ENCODE measurements around the gene BRD2.
A peak's percentile ranks its signal among the peaks of the same experiment; 100 is the strongest.
"Not testable (repeated sequence)": the region's sequence is repeated elsewhere in the genome, so short reads cannot be mapped to it uniquely, and the experiment has no call there.

The BRD2 gene

DNA sequence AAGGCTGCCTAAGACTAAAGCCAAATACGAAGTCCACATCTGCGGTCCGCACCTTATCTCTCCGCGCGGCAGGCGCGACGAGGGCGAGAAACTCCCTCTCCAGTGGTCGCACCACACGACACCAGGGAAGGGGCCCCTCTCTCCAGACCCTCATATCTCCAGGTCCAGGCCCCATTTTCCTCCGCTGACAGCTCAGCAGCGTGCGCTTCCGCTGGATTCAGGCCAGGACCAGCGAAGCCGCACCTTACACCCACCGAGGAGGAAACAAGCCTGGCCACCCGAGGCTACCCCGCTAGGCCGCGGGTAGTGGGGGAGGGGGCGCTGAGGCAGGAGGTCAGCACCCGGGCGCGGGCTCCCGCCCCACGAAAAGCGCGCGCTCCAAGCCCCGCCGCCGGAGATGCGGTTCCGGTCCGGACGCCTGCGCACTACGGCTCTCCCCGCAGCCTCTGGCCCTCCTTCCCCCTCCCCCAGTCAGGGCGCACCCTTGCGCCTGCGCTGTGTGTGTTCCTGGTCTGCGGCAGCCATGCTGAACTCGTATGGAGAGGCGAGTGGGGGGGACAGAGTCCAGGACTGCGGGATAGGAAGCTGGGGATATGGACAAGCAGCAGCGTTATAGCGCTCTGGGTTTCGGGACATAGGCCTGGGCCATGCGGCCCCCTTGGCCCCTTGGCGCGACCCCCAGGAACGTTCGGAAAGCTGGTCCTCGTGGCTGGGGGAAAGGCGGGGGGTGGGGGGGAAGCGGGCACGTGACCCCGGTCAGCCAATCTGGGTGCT is at the start of gene BRD2:
BRD2 (plus strand) TSS at position 502 of the 774 bp plus-strand sequence. CDS start 4,305 bp downstream, outside the sequence.
- DNase-seq = peak; percentile 99

DNA sequence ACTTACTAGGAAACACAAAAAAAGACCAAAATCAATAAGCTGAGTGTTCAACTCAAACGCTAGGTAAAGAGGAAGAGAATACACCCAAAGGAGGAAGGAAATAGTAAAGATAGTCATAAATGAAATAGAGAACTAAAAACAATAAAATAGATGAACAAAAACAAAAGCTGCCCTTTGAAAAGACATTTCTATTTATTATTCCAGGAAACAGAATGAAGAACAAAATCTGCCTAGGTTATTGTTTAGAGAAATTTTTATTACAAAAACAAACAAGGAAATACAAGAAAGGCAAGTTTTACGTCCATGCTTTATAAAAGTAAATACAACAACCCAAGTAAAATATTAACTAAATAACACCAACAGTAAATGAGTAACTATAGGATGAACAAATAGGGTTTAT is 47.7 kb upstream of the BRD2 start:
- no peak for DNase-seq

DNA sequence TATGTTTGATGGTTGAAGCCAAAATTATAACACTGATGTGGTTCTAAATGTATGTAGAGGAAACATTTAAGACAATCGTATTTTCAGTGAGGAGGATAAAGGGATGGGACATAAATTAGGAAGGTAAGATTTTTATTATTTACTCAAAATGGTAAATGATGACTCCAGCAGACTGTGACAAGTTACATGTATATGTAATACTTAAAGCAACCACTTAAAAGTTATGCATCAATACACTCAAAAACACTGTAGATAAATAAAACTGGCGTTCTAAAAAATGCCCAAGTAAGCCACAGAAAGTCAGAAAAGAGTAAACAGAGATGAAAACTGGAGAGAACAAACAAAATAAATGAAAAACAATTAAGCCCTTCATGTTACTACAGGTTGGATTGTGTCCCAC is 46.3 kb upstream of the BRD2 start:
- no peak for DNase-seq

DNA sequence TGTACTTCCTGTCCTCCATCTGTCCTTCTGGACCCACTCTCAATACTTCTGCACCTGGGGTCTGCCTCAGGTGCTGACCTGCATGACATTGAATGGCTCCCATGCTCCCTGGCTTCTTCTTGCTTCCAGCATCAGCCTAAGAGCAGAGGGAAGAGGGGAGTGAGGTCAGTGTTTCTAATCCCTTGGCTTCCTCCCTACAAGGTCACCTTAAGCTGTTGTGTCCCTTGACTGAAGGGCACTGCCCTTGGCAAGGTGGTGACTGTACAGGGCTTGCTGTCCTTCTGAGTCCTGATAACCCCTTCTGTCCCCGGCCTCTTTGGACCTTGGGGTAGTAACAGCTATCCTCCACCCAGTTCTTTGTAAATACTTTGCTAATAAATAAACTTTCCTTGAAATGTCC is 37.2 kb upstream of the BRD2 start:
- no peak for DNase-seq

DNA sequence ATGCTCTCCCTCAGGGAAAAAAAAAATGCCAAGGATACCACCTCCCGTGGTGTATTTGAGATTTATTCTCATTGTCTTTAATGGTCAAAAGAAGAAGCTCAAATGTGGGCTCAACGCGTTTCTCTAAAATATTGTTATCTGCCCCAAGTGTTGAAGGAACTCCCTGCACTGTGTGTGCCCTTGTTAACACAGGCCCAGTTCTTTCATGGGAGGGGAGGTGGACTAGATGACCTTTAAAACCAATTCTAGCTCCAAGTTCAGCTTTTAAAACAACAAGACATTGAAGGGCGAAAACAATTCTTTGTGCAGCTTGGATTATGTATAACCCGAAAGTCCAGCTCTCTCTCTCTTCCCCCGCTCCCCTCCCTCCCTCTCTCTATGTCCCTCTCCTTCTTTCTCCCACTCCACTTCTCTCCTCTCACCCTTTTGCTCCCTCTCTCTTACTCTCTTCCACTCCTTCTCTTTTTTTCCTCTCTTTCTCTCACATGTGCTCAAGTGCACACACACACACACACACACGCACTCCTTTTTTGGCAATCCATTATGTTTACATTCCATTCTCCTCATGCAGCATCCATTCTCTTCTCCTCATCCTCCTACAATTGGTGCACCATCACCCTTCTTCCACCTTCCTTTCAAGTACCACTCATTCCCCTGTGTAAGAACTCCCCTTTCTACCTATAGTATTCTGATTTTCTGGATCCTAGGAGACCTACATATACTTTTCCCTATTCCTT is 36.1 kb upstream of the BRD2 start:
- DNase-seq = no peak

DNA sequence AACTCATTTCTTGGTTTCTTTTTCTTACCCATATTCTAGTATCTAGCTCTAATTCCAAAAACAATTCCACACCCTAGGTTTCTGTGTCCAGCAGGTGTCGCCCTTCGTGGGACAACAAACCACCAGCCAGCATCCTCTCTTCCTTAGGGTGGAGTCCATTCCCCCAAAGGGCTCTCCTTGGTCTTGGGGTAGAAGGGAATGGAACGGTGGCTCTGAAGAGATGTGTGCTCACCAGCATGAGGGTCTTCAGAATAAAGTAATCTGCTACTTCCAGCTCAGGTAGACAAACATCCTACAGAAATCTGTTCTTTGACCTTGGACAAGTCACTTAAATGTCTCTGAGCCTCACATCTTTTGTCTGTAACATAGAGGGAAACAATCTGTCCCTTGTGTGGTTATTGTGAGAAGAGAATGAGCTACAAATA is 34.7 kb upstream of the BRD2 start:
- DNase-seq = peak; percentile 76

DNA sequence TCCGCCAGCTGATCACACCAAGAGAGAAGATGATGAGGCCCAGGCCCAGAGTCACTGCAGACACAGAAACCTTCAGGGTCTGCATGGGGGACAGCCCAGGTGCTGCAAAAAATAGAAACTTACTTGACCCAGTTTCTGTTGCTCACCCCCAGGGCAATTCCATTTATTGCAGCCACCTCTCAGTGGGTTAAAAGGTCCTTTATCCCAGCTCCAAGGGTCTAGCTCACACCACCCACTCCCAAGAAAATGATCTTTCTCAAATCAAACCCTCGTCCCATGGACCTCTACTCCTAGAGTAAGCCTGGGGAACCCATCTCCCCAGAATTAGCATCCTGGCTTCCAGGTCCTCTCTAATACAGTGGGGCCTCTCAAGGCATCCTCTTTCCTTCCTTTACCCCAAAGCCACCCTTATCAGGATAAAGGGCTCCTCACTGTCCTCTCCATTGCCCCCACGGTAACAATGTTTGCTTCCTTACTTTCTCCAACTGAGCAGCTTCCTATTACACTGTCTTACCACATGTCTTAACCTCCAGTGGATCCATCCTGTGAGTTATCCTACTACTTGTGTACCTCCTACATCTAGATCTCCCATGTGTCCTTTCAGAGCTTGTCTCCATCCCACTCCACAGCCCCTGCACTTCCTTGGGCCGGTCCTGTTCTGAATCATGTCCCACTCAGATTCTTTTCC is 32.7 kb upstream of the BRD2 start:
- DNase-seq = no peak

DNA sequence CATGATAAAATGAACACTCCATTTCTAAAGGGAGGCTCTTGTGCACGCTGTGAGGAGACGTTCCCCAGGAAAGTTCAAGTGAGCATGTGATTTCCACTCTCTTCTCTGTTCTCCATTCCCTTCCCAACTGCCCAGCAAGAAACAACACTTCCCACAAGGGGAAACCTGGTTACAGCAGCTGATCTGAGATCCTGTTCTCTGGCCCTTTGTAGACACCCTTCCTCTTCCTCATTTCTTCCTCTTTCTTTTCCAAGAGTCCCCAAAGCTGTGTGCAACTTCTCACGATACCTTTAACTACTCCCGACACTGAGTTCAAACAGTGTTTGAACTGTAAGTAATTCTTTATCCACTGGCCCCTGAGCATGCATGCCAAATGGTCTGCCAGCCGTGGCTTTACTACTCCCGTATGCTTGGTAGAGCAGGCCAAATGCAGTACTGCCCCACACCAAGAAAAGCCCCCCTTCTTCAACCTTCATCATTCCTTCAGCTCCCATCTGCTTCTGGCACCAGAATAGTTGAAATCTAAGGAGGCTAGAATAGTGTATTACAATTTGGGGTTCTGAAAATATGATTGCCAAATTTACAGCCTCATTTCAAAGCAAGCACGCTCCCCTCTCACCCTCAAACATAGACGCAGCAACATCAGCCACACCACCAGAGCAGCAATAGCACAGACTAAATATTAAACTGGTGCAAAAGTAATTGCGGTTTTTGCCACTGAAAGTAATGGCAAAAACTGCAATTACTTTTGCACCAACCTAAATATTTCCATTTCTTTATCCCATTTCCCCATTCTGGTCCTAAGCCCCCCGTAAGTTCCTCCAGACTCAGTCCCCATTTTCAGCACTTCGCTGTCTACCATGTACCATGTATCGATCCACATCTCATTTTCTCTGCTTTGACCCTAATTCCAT is 31.9 kb upstream of the BRD2 start:
- DNase-seq = no peak

DNA sequence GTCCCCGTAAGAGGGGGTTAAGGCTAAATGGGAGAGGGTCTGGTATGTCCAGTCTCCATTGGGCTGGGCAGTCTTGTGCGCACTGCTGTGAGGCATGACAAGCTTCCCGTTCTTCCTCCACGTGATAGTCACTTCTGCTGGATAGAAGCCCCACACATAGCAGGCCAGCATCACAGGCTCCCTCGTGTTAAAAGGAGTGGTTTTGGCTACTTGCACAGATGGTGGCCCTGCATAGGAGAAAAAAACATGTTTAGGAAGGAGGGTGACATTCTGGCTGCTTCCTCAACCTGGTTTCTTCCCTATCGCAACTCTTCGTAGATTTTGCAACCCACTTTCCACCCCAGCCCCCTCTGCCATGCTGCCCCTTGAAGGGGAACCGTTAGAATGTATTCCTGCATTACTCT is 31.2 kb upstream of the BRD2 start:
- DNase-seq = no peak

DNA sequence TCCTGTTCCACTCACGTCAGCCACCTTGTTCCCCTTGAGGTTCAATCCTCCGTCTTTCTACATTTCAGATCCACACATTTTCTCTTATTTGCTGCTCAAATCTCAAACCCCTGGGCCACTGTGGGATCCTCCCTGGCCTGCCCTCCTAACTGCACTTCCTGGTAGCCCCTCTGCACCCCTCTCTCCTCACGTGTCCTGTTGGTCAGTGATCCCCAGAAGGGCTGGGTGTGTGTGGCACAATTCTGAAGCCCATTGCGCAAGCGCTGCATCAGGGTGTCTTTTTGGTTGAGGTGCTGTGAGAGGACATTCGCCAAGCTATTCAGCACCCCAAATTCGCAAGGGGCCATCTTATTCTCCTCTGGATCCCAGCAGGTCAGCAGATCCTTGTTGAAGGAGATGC is 29.9 kb upstream of the BRD2 start:
- no peak for DNase-seq

DNA sequence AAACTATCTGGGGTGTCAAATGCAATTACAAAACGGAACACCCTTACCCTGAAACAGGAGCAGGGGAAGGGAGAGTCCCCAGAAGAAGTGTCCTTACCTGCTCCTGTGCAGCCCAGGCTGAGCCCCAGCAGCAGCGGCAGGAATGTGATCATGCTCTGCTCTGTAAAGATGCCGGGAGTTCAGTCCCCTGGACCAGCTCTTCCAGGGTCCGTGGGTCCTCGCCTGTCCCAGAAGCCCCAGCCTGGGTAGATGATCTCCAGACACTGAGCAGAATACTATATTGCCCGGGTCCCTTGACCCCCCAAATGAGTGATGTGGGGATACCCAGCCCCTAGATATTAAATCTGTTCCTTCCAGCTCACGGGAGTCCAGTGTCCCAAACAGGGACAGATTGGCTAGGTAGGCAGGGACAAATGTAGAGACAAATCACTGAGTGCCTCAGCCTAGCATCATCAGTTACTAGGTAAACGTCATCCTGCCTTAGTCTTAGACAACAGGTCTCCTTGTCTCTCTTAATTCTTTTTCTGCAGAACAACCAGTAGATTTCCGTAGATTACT is 27.7 kb upstream of the BRD2 start, which contains the start of gene HLA-DMB:
HLA-DMB (minus strand) TSS at position 373 of the 558 bp plus-strand sequence; CDS start at position 152, 221 bp downstream.
- DNase-seq = peak; percentile 84

DNA sequence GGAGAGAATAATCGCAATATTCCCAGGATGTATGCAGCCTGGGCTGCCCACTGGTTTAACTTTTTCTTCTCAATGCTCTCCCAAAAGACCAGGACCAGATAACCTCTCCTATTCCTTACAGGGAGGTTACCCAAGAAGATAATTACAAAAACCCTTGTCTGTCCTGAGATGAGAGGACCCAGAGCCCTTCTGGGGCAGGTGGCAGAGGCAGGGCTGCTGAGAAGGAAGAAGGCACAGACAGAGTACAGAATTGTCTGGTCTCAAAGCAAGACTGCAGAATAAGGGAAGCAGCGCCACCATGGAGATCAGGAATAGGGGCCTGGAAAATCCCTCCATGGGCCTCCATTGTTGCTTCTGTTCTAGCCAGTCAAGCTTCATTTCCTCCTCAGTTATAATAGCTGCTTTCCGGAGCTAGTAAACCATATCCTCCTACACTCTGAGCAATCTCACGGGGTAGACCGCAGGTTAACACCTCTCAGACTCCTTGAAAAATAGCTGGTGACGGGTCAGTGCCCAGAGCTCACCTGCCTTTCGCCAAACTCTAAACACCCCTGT is 27.1 kb upstream of the BRD2 start:
- DNase-seq = peak; percentile 75

DNA sequence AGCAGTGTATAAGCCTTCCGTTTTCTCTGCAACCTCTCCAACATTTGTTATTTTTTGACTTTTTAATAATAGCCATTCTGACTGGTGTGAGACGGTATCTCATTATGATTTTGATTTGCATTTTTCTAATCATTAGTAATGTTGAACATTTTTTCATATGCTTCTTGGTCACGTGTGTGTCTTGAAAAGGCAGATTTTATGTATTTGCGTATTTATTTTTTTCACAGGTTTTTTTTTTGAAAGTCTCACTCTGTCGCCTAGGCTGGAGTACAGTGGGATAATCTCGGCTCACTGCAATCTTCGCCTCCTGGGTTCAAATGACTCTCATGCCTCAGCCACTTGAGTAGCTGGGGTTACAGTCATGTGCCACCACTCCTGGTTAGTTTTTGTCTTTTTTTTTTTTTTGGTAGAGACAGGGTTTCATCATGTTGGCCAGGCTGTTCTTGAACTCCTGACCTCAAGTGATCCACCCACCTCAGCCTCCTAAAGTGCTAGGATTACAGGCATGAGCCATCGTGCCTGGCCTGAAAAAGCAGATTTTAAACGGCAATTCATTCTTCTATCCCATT is 25.8 kb upstream of the BRD2 start:
- DNase-seq = not testable (repeated sequence)

DNA sequence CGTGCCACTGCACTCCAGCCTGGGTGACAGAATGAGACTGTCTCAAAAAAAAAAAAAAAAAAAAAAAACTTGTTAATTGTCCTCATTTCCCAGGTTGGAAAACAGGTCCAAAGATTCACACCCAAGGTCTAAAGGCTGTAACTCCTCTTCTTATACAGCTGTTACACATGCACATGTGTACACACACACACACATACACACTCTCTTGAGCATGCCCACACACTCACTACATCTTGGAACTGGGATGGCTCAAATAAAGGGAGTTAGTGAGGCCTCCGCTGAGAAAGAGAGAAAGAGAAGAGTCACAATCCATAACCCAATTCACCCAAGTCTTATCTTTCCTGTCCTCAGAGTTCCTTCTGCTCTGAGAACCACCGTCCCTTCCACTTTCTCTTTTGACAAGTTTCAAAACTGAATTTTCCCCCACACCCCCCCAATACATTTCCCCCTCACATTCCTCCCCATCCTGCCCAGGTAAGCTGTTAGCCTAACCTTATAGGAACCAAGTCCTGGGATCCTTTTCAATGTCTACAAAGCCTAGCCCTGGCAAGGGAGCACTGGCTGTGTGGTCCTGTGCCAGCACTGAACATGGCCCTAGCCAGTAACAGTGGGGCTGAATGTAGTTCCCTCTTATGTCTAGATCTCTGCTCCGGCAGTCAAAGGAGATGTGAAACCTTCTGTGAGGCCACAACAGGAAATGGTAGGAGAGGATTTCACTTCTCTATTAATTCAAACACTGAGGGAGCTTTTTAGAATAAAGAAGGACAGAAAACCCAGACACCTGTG is 24.3 kb upstream of the BRD2 start:
- DNase-seq = peak; percentile 57

DNA sequence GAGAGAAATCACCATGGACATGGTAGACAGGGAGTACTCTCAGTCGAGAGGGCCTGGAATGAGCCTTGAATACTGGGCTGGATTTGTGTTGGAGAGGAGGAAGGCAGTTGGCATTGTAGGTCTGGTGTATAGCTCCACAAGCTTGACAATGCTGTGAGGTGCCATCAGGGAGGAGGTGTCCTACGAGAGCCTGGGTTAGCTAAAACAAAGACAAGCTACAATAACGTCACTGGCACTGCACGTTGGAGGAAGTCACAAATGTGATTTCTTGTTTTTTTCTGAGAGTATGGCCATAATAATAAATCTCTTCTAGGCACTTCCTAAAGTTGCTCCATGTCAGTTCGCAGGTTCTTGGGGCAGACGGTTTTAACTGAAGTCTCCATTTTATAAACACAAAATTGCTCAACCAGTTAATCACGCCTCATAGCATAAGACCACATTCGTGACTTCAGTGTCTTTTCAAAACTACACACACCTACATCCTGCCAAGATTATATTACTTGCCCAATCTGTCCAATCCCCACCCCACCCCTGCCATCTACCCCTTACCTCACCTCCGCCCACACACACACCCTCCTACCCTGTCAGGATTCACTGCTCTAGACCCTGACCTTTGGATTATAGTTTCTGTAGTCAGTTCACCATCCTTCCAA is 23.2 kb upstream of the BRD2 start:
- DNase-seq = no peak

DNA sequence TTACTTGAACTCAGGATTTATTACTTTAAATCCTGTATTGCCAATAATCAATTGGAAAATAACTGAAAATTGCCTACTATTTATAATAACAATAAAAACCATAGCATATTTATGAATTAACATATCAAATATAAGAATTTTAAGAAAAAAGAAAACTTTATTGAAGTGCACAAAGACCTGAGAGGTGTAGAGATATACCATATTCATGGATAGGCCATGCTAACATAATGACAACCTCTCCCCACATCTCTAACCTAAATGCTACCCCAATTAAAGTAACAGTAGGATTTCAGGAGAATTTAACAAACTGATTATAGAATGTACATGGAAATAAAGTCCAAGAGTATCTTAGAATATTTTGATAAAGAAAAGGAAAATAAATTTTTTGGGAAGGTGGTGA is 22.4 kb upstream of the BRD2 start:
- no peak for DNase-seq

DNA sequence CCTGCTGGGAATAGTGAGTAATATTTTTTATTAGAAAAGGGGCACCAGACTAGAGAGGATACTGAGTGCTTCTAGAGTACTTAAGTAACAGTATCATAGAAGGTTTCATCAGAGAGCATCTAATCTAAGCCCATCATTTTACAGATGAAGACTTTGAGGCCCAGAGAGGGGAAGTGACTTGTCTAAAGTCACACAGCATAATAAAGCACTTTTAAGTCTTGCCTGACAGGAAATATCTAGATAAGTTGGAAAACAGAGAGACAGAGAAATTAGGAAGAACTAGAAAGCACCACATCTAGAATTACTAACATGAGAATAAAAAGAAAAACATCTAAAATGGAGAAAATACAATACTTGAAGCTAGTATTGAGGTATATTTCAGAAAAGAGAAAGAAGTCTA is 21.5 kb upstream of the BRD2 start:
- no peak for DNase-seq

DNA sequence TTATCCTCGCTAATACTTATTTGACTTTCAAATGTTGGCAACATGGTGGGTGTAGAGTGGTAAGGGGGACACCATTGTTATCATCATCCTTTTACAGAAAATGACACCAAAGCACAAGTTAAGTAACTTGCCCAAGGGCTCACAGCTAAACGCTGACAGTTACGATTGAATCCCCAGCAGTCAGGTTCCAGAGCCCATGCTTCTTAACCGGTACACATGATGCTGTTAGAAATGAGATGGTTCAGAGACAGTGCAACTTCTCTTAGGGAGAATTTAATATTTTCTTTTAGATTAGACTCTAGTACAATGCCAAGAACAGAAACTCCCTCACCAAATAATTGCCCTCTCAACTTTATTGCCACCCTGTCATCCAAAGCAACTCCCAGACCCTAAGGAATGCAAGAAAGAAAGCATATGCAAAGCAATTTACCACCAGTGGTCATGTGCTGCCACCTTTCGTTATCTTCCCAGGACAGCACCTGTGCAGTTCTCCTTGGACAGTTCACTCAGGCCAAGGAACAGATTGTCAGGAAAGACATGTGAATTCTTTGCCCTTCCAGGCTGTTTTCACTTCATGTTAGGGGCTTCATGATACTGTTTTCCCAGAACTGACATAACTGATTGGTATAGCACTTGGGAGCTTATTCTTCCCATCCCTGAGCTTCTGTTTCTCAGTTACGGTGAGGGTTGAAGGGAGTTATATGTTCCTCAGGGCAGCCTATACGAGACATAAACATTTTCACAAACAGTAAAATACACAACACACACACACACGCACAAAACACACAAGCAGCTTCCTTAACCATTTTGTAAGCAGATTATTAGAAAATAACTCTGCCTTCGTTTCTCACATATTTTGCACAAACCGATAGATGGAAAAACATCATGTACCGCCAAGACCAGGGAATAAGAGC is 20.6 kb upstream of the BRD2 start:
- peak; percentile 37 for DNase-seq

DNA sequence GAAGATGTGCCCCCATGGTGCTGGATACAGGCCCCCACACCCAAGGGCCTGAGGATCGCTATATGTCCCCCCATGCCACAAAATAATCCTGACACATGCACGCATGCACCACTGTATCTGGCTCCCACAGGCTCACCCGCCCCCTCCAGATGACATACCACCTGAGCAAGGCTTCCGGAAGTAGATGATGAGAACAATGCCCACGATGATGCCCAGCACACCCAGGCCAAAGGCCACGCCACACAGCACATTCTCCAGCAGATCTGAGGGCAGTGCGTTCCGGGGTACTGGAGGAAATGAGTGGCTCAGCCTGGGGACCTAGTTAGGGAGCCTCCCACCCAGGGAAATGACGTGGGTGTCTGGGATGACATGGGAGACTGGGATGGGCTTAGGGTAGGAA is 19.3 kb upstream of the BRD2 start:
- DNase-seq = no peak
